MCF 10A (cell line): ENCODE results near the gene PAGE2B. TPM values are rescaled to one million over a fixed set of nuclear protein-coding genes. Genes with fewer than 3 reads are reported as not detected.

ENCODE experiments used
- BruUV-seq: library from RNA; stranded (reverse); fragments of 400-500 nt; replicated peaks from 2 replicates; lab custom pipeline; 2021; lab: Mats Ljungman, UMichigan
- CTCF ChIA-PET: fragments of 300-600 bp; sonication (Branson Sonifier 250); formaldehyde crosslinking; extraction: SDS; loops from one replicate; lab custom pipeline; 2021; ENCODE audit warnings: antibody characterized with exemption, inconsistent platforms; lab: Yijun Ruan, JAX
- POLR2A ChIA-PET: fragments of 300-600, 350-650 bp; sonication (Branson Sonifier 250); formaldehyde crosslinking; extraction: SDS; loops from one replicate; lab custom pipeline; 2020; ENCODE audit warnings: antibody characterized with exemption, inconsistent platforms; lab: Yijun Ruan, JAX
- DNase-seq: peaks from one replicate; pipeline ENCODE4 v3.0.0-alpha.2; 2018; ENCODE audit not compliant: unreplicated experiment
- H3K27ac Mint-ChIP-seq: one replicate; pipeline ENCODE4 v1.8.0; 2022; ENCODE audit warnings: mild to moderate bottlenecking, low read depth, mixed read lengths; ENCODE audit not compliant: unreplicated experiment
- H3K27me3 Mint-ChIP-seq: one replicate; pipeline ENCODE4 v1.8.0; 2022; ENCODE audit warnings: mixed read lengths; ENCODE audit not compliant: insufficient read depth, unreplicated experiment
- H3K36me3 Mint-ChIP-seq: one replicate; pipeline ENCODE4 v1.8.0; 2022; ENCODE audit warnings: mild to moderate bottlenecking, moderate library complexity, mixed read lengths; ENCODE audit not compliant: insufficient read depth, unreplicated experiment
- H3K4me1 Mint-ChIP-seq: one replicate; pipeline ENCODE4 v1.8.0; 2022; ENCODE audit warnings: mixed read lengths; ENCODE audit not compliant: insufficient read depth, unreplicated experiment
- H3K4me3 Mint-ChIP-seq: one replicate; pipeline ENCODE4 v1.8.0; 2022; ENCODE audit warnings: mild to moderate bottlenecking, moderate library complexity, mixed read lengths; ENCODE audit not compliant: unreplicated experiment
- H3K9me3 Mint-ChIP-seq: one replicate; pipeline ENCODE4 v1.8.0; 2022; ENCODE audit warnings: mixed read lengths; ENCODE audit not compliant: unreplicated experiment
- intact Hi-C: fragments of 100-400 bp; cut with micrococcal nuclease; formaldehyde crosslinking; loops from 2 replicates; pipeline ENCODE4 v1.14.1; 2022
- total RNA-seq: library from RNA; stranded (reverse); gene quantifications from 2 replicates; pipeline ENCODE4 v1.2.3, GENCODE V29; 2022
- TF ChIP-seq, protein P1 (sequence below): fragments of 200-600 bp; IDR thresholded peaks from one replicate; pipeline ENCODE4 v1.8.0; 2022; ENCODE audit warnings: antibody characterized with exemption, mild to moderate bottlenecking; ENCODE audit not compliant: unreplicated experiment

The PAGE2B gene
- total RNA-seq, 1 experiment from 2014 or later, result not detected

- Mint-ChIP-seq H3K27ac (no peak overlapping the region), H3K9me3 (no peaks in the 10 kb centered on the region), H3K4me1 (no peaks in the 10 kb centered on the region), H3K27me3 (peaks cover 55% of the 10 kb centered on the region), H3K4me3 (no peak overlapping the region), H3K36me3 (no peaks in the 10 kb centered on the region)
- TF ChIP-seq, protein P1, sequence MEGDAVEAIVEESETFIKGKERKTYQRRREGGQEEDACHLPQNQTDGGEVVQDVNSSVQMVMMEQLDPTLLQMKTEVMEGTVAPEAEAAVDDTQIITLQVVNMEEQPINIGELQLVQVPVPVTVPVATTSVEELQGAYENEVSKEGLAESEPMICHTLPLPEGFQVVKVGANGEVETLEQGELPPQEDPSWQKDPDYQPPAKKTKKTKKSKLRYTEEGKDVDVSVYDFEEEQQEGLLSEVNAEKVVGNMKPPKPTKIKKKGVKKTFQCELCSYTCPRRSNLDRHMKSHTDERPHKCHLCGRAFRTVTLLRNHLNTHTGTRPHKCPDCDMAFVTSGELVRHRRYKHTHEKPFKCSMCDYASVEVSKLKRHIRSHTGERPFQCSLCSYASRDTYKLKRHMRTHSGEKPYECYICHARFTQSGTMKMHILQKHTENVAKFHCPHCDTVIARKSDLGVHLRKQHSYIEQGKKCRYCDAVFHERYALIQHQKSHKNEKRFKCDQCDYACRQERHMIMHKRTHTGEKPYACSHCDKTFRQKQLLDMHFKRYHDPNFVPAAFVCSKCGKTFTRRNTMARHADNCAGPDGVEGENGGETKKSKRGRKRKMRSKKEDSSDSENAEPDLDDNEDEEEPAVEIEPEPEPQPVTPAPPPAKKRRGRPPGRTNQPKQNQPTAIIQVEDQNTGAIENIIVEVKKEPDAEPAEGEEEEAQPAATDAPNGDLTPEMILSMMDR, result no peak
- CTCF ChIA-PET, result interaction anchor here (0.6 to 1.3 kb wide), 2 partner anchors 17 to 43 kb away, joined by 4 read pairs; no protein-coding TSS in a partner anchor
- no peak for DNase-seq
- BruUV-seq, result no TSS peak
- POLR2A ChIA-PET, result no interaction called here
- intact Hi-C loops, result no loop called here
Measured at GRCh38 chrX:55028611-55029010, 46.2 kb upstream of the PAGE2B start.

DNA sequence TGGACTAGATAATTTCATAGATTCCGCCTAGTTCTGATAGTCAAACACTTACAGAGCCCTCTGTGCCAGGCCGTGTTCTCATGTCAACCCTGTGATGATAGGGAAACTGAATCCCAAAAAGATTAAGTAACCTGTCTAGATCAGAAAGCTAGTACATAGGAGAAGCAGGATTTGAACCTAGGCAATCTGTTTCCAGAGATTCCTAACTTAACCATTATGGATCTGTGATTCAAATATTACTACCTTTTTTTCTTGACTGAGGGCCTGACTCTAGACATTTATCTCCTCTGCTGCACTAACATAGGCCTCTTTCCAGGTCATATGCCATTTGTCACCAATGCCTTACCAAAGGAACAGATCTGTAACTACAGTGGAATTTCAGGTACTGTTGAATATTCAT is 45.5 kb upstream of the PAGE2B start:
- H3K9me3 Mint-ChIP-seq, result no peaks in the 10 kb centered on the region
- POLR2A ChIA-PET, result no interaction called here
- no peak overlapping the region for H3K27ac Mint-ChIP-seq
- H3K36me3 Mint-ChIP-seq, result no peaks in the 10 kb centered on the region
- no peak overlapping the region for H3K4me3 Mint-ChIP-seq
- TF ChIP-seq, protein P1, result no peak
- H3K27me3 Mint-ChIP-seq, result peaks cover 55% of the 10 kb centered on the region
- BruUV-seq, result no TSS peak
- intact Hi-C loops, result no loop called here
- DNase-seq, result no peak
- CTCF ChIA-PET, result interaction anchor here (0.6 kb wide), 1 partner anchor 43 kb away, joined by 4 read pairs; no protein-coding TSS in a partner anchor
- H3K4me1 Mint-ChIP-seq, result no peaks in the 10 kb centered on the region

DNA sequence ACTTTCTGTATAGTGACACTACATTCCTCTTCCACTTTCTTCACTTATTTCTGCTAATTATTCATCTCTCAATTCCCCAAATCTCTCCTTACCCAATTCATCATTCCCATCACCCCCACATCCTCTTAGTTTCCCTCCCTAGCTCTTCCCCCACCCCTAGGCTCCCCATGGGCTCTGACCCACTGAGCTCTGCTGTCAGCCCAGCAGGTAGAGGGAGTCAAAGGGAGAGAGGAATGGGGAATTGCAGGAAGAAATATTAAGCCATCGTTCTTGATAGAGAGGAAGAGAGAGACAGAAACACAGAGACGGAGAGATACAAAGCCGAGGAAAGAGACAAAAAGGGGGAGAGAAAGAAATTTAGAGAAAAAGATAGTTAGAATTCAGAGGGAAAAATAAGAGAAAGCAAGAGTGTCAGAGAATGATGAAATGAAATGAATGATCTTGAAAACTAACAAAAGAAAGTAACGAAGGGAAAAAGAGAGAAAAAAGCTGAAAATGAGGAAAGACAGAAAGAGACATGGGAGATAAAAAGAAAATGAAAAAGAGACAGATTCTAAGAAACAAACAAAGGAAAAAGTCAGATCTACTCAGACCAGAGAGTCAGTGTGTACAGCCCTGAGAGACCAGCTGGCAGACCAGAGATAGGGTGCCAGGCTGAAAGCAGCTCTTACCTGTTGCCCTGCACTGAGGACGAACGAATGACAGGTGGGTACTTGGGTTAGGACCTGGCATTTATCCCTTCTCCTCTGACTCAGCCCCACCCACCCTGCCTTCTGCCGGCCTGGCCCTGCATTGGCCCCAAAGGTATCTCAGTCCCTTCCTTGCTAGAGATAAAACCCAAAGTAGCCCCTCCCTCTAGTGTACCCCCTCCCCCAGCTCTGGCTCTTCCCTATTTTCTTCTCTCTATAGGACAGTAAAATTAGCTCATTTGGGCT is 44.3 kb upstream of the PAGE2B start, which contains the start of gene ALAS2:
TSS of gene ALAS2 (minus strand) at position 707 of the 935 bp plus-strand sequence. CDS start 4,977 bp downstream, outside the sequence.
- no peak for DNase-seq
- Mint-ChIP-seq H3K9me3 (no peaks in the 10 kb centered on the region), H3K27me3 (peaks cover 55% of the 10 kb centered on the region), H3K36me3 (no peaks in the 10 kb centered on the region), H3K4me1 (no peaks in the 10 kb centered on the region), H3K27ac (no peak within 1 kb of the TSS), H3K4me3 (no peak within 1 kb of the TSS)
- intact Hi-C loops, result no loop called here
- TF ChIP-seq, protein P1, result no peak
- ChIA-PET CTCF (interaction anchor here (0.5 kb wide), 1 partner anchor 20 kb away, joined by 4 read pairs; no protein-coding TSS in a partner anchor), POLR2A (interaction anchor here (0.6 kb wide), 1 partner anchor 708 kb away, joined by 3 read pairs; no protein-coding TSS in a partner anchor)
- no TSS peak for BruUV-seq

DNA sequence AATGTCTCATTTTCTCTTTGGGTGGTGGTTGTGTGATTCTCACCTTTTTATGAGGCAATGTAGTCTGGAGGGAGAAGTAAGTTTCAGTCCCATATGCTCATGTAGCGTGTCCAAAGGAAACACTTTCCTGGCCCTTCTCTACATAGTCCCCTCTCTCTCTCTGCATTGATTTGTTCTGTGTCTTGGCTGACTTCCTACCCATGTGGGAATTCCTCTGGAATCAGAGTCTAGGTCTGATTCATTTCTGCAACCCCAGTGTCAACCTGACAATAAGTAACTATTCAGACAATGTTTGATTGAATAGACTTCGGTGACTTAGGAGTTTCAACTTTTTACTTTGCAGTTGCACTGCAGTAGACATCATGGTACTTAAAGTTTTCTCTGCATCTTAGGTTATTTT is 41.4 kb upstream of the PAGE2B start:
- no TSS peak for BruUV-seq
- Mint-ChIP-seq H3K27ac (no peak overlapping the region), H3K27me3 (peaks cover 36% of the 10 kb centered on the region), H3K4me1 (no peaks in the 10 kb centered on the region), H3K9me3 (no peaks in the 10 kb centered on the region), H3K4me3 (no peak overlapping the region), H3K36me3 (no peaks in the 10 kb centered on the region)
- ChIA-PET CTCF (no interaction called here), POLR2A (no interaction called here)
- no peak for DNase-seq
- intact Hi-C loops, result no loop called here
- TF ChIP-seq, protein P1, result no peak
